ENCODE measurements around the gene ADAMTS14.

Gene ADAMTS14

DNA sequence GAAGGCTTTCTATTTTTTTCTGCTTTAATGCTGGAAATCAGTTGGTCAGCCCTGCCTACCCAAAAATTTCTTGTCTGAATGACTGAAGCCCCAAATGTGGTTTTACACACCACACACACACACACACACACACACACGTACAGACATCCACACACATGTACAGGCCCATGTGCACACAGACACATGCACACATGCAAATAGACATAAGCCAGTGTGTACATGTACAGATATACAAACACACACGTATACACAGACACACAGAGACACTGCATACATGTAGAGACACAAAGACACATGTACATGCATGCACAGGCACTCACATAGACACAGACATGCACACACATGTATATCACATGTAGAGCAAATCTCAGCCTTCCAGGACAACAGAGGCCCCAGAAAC is 58.6 kb downstream of the ADAMTS14 start:
- no peak for DNase-seq (ENCODE audit: insufficient read length)
- no peak for FAIRE-seq
- TF ChIP-seq TAF1 (IDR thresholded peaks at IDR 0.05; ENCODE audit: borderline replicate concordance, low read depth, low read length): no peak
- no peak for TF ChIP-seq POLR2A (IDR thresholded peaks at IDR 0.05; ENCODE audit: low read depth, low read length)
- no peak for TF ChIP-seq POLR2AphosphoS5 (IDR thresholded peaks at IDR 0.05; ENCODE audit: low read depth, low read length)

DNA sequence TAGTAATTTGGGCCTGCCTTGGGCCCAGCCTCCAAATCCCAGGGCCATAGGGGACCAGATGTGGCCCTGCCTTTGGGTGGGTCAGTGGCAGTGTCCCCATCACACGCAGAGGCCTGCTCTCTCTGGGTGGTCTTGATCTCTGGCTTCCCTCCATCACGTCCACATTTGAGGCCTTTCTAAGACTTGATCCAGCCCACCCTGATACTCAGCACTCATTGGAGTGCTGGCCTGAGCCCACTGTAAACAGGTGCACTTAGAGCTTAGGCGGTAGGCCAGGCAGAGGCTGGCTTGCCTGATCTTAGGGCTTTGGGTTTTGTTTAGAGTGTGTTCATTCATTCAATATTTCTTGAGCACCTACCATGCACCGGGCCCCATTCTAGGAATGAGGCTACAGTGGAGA is 60.3 kb downstream of the ADAMTS14 start:
- FAIRE-seq (no peak), DNase-seq (ENCODE audit: insufficient read length) (no peak)
- TF ChIP-seq POLR2AphosphoS5 (IDR thresholded peaks at IDR 0.05; ENCODE audit: low read depth, low read length) (no peak), TAF1 (IDR thresholded peaks at IDR 0.05; ENCODE audit: borderline replicate concordance, low read depth, low read length) (no peak), POLR2A (IDR thresholded peaks at IDR 0.05; ENCODE audit: low read depth, low read length) (no peak)

DNA sequence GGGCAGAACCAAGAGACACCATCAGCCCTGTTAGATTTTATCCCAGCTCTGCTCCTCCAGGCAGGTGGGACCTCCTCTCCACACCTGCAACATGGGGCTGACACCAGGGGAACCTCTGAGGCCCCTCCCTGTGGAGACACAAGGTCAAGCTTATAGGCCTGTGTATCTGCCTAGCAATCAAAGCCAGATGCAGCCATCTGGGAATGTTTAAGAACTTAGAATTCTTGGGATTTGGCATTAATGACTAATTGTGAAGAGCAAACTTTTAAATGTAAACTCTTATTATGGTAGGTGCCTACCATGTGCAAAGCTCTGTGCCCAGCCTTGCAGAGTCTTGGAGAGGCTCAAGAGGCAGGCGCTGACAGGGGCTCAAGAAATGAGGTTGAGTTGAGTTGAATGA is 60.7 kb downstream of the ADAMTS14 start:
- FAIRE-seq: no peak
- TF ChIP-seq POLR2AphosphoS5 (IDR thresholded peaks at IDR 0.05; ENCODE audit: low read depth, low read length): no peak
- no peak for TF ChIP-seq POLR2A (IDR thresholded peaks at IDR 0.05; ENCODE audit: low read depth, low read length)
- TF ChIP-seq TAF1 (IDR thresholded peaks at IDR 0.05; ENCODE audit: borderline replicate concordance, low read depth, low read length): no peak
- no peak for DNase-seq (ENCODE audit: insufficient read length)

DNA sequence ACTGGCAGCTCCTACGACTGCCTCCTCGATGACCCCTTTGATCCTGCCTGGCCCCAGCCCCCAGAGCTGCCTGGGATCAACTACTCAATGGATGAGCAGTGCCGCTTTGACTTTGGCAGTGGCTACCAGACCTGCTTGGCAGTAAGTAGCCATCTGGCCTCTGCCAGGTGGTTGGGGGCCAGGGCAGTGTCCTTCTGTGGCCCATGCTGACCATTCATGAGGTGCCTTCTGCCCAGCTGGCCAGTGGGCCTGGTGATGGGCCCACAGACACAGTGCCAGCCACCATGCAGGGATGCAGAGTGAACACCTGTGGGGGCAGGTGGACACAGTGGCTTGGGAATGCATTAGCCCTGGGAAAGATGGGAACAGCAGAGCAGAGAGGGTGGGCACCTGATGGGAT is 62.9 kb downstream of the ADAMTS14 start:
- FAIRE-seq: no peak
- TF ChIP-seq POLR2AphosphoS5 (IDR thresholded peaks at IDR 0.05; ENCODE audit: low read depth, low read length) (no peak), POLR2A (IDR thresholded peaks at IDR 0.05; ENCODE audit: low read depth, low read length) (no peak), TAF1 (IDR thresholded peaks at IDR 0.05; ENCODE audit: borderline replicate concordance, low read depth, low read length) (no peak)
- no peak for DNase-seq (ENCODE audit: insufficient read length)

DNA sequence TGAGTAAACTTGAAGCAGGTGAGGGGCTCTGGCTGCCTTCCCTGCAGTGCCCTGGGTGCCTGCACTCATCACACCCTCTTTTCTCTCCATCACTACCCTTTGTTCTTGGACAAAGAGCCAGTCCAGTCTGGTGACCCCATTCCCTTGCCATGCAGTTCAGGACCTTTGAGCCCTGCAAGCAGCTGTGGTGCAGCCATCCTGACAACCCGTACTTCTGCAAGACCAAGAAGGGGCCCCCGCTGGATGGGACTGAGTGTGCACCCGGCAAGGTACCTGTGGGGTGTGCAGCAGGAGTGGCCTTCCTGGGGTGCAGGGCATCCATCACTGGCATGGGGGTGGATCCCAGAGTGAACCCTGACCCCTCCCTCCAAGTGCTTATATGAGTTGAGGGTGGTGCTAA is 64.2 kb downstream of the ADAMTS14 start:
- FAIRE-seq (no peak), DNase-seq (ENCODE audit: insufficient read length) (no peak)
- TF ChIP-seq POLR2AphosphoS5 (IDR thresholded peaks at IDR 0.05; ENCODE audit: low read depth, low read length) (no peak), POLR2A (IDR thresholded peaks at IDR 0.05; ENCODE audit: low read depth, low read length) (no peak), TAF1 (IDR thresholded peaks at IDR 0.05; ENCODE audit: borderline replicate concordance, low read depth, low read length) (no peak)

DNA sequence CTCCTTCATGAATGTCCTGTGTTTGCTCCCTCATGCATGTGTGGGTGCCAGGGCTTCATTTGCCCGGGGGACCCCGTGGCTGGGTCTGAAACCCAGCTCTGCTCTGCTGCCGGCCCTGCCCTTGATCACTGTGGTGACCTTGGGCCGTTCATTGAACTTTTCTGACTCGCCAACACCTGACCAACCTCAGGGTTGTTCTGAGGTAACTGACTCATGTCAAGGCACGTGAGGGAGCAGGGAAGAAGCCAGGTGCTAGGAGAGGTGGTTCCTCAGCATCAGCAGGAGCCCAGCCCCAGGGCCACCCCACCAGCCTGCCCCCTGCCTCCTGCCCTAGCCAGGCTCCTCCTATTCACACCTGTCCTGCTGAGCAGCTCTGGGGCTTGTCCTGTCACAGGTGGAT is 64.9 kb downstream of the ADAMTS14 start:
- no peak for DNase-seq (ENCODE audit: insufficient read length)
- TF ChIP-seq POLR2A (IDR thresholded peaks at IDR 0.05; ENCODE audit: low read depth, low read length) (no peak), POLR2AphosphoS5 (IDR thresholded peaks at IDR 0.05; ENCODE audit: low read depth, low read length) (no peak), TAF1 (IDR thresholded peaks at IDR 0.05; ENCODE audit: borderline replicate concordance, low read depth, low read length) (no peak)
- FAIRE-seq: no peak

DNA sequence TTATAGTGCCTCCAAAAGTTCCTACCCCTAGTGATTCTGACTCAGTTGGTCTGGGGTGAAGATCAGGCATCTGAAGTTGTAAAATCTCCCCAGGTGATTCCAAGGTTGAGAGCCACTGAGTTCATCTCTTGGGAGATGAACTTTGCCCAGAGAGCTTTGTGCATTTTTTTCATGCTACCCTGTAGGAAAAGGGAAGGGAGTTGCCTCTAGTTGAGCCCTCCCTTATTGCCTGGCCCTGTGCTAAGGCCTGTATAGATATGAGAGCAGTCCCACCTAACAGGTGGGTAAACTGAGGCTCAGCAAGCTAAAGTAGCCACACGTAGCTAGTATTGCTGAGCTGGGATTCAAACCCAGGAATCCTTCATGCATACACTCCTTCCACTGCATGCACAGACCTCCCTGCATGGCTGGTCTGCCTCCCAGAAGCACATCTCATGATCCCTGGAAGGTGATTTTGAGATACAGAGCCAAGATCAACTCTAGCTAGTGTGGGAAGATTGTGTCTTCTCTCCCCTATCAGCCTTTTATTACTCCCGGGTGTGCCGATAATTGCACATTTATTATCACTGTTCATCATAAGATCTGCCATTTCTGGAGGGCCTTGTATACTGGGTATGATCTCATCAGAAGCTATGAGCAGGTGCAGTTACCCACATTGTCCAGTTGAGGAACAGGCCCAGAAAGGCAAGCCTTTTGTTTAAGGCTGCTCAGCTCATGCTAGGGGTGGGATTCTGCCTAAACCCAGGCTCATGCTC is 65.9 kb downstream of the ADAMTS14 start:
- DNase-seq (ENCODE audit: insufficient read length): no peak
- TF ChIP-seq TAF1 (IDR thresholded peaks at IDR 0.05; ENCODE audit: borderline replicate concordance, low read depth, low read length): no peak
- no peak for FAIRE-seq

DNA sequence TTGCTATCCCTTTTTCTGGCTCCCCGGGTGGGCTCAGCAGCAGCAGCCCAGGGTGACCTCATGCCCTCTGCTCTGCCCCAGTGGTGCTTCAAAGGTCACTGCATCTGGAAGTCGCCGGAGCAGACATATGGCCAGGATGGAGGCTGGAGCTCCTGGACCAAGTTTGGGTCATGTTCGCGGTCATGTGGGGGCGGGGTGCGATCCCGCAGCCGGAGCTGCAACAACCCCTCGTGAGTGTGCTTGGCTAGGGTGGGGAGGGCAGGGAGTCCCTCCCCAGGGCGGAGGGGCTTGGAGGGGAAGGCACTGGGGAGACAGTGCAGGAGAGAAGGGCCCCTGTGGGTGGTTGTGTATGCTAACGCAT is 66.4 kb downstream of the ADAMTS14 start:
- no peak for TF ChIP-seq TAF1 (IDR thresholded peaks at IDR 0.05; ENCODE audit: borderline replicate concordance, low read depth, low read length)
- FAIRE-seq (no peak), DNase-seq (ENCODE audit: insufficient read length) (no peak)

DNA sequence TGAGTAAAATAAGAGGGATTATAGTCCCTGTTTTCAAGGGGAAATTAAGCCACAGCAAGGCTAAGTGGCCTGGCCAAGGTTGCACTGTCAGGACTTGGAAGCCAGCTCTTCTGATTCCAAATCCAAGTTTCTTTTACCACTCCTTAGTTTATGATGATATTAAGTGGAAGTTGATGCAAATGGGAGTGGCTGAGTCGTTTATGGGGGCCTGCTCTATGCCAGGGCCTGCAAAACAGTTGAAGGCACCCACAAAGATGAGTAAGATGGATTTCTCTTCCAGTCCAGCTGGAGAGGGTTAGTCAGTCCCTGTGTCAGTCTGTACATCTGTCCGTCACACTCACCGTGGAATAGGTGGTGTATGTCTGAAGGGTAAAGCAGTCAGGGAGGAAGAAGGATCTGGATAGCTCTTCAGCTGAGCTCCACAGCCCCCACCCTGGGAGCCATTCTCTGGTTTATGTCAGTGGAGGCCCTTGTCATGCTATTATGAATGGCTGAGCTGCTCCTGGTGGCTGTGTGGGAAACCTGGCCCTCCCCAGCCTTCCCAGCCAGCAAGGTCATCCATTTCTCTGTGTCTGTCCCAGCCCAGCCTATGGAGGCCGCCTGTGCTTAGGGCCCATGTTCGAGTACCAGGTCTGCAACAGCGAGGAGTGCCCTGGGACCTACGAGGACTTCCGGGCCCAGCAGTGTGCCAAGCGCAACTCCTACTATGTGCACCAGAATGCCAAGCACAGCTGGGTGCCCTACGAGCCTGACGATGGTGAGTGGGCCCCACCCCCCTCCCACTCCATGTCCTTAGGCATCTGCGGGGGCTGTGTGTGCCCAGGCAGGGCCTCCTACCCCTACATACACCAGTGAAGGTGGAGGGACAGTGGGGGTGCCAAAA is 68.3 kb downstream of the ADAMTS14 start:
- no peak for FAIRE-seq
- no peak for TF ChIP-seq POLR2A (IDR thresholded peaks at IDR 0.05; ENCODE audit: low read depth, low read length)
- TF ChIP-seq TAF1 (IDR thresholded peaks at IDR 0.05; ENCODE audit: borderline replicate concordance, low read depth, low read length): no peak
- TF ChIP-seq POLR2AphosphoS5 (IDR thresholded peaks at IDR 0.05; ENCODE audit: low read depth, low read length): no peak
- DNase-seq (ENCODE audit: insufficient read length): no peak

DNA sequence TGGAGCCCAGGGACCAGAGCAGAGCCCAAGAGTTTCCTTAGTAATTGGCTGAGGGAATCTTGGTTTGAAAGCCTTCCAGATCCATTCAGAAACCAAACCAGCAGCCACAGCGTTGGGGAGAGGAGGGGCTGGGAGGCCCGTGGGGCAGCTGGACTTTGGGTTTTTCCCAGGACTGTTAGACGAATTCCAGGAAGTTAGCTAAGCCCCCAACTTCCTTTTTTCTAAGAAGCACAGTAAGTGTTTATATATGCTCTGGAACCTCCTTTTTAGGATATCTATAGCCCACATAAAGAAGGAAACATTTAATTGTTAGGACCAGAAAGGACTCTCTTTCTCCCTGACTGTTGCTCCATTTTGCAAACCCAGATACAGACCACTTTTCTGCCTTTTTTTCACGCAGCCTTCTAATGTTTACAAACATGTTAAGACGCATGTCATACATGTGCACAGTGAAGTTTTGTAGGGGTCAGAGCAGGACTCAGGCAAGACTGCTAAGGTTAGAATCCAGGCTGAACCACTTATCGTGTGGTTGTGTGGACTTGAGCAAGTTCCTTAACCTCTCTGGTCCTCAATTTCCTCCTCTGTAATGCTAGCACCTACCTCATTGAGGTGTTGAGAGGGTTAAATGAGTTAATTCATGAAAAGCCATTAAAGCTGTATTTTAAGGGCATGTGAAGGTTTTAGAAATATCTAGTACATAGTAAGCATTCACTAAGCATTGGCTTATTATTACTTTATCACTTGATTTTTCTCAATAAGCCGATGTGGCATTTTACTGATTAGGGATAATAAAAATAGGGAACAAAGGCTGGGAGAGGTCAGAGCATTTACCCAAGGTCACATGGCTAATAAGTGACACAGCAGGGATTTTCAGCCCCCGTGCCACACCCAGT is 70.5 kb downstream of the ADAMTS14 start:
- no peak for FAIRE-seq

DNA sequence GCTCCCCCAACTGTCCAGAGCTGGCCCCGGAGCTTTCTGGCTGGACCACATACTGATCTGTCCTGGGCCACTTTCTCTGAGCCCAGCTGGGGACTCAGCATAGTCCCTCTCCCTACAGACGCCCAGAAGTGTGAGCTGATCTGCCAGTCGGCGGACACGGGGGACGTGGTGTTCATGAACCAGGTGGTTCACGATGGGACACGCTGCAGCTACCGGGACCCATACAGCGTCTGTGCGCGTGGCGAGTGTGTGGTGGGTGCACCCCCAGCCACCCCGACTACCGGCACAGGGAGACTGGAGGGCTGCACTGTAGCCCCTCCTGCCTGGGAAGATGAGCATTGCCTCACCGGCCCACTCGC is 71.1 kb downstream of the ADAMTS14 start:
- no peak for FAIRE-seq
- no peak for DNase-seq (ENCODE audit: insufficient read length)
- TF ChIP-seq POLR2A (IDR thresholded peaks at IDR 0.05; ENCODE audit: low read depth, low read length): no peak
- TF ChIP-seq TAF1 (IDR thresholded peaks at IDR 0.05; ENCODE audit: borderline replicate concordance, low read depth, low read length): no peak
- no peak for TF ChIP-seq POLR2AphosphoS5 (IDR thresholded peaks at IDR 0.05; ENCODE audit: low read depth, low read length)

More for the DNA sequence above, 70.5 kb downstream of the ADAMTS14 start:
- DNase-seq (ENCODE audit: insufficient read length): no peak
- TF ChIP-seq TAF1 (IDR thresholded peaks at IDR 0.05; ENCODE audit: borderline replicate concordance, low read depth, low read length) (no peak), POLR2A (IDR thresholded peaks at IDR 0.05; ENCODE audit: low read depth, low read length) (no peak), POLR2AphosphoS5 (IDR thresholded peaks at IDR 0.05; ENCODE audit: low read depth, low read length) (no peak)

All from GM12892 (cell line).